PC-9 (cell line): Measurements from ENCODE around the gene CCR9. TPM values are rescaled to one million over a fixed set of nuclear protein-coding genes. Genes with fewer than 3 reads are reported as not detected.

ENCODE experiments used
- BruUV-seq: library from RNA; stranded (reverse); fragments of 400-500 nt; replicated peaks from 2 replicates; lab custom pipeline; 2021; lab: Mats Ljungman, UMichigan
- CTCF ChIA-PET: fragments of 300-600 bp; sonication (Branson Sonifier 250); formaldehyde crosslinking; loops from one replicate; lab custom pipeline; 2022; ENCODE audit warnings: antibody characterized with exemption; lab: Charles Lee
- POLR2A ChIA-PET: fragments of 300-600 bp; sonication (Branson Sonifier 250); formaldehyde crosslinking; loops from one replicate; lab custom pipeline; 2022; ENCODE audit warnings: antibody characterized with exemption; ENCODE audit not compliant: unreplicated experiment; lab: Charles Lee
- DNase-seq, 2 experiments: peaks; one replicate each; pipeline versions ENCODE4 v3.0.0 to v3.0.0-alpha.2; 2015 to 2022; ENCODE audit warnings: mixed read lengths in 1 of 2
- H2AFZ ChIP-seq: fragments of 200-600 bp; sonication (generic); 2 replicates; pipeline ENCODE4 v1.8.1; 2017; ENCODE audit warnings: antibody characterized with exemption
- H3F3A ChIP-seq: fragments of 200-600 bp; sonication (generic); 2 replicates; pipeline ENCODE4 v1.8.1; 2017; ENCODE audit warnings: antibody characterized with exemption, mild to moderate bottlenecking, low read depth; ENCODE audit not compliant: insufficient read depth
- H3K27ac ChIP-seq: fragments of 200-600 bp; sonication (generic); 2 replicates; pipeline ENCODE4 v1.6.1; 2016; ENCODE audit warnings: mixed run types
- H3K27me3 ChIP-seq: fragments of 200-600 bp; sonication (generic); 2 replicates; pipeline ENCODE4 v1.6.1; 2016; ENCODE audit warnings: low read depth, mixed run types; ENCODE audit not compliant: insufficient read depth
- H3K36me3 ChIP-seq: fragments of 200-600 bp; sonication (generic); 2 replicates; pipeline ENCODE4 v1.6.1; 2016; ENCODE audit warnings: low read depth, mixed run types
- H3K4me1 ChIP-seq: fragments of 200-600 bp; sonication (generic); replicated peaks from 2 replicates; pipeline ENCODE4 v1.6.1; 2016; ENCODE audit warnings: mixed run types; ENCODE audit not compliant: insufficient read depth
- H3K4me2 ChIP-seq: fragments of 200-600 bp; sonication (generic); 2 replicates; pipeline ENCODE4 v1.6.1; 2017; ENCODE audit warnings: mixed run types
- H3K4me3 ChIP-seq: fragments of 200-600 bp; sonication (generic); 2 replicates; pipeline ENCODE4 v1.6.1; 2016; ENCODE audit warnings: mixed run types
- H3K79me2 ChIP-seq: fragments of 200-600 bp; sonication (generic); 2 replicates; pipeline ENCODE4 v1.6.1; 2017; ENCODE audit warnings: low read depth, mixed run types
- H3K9me2 ChIP-seq: fragments of 200-600 bp; sonication (generic); 2 replicates; pipeline ENCODE4 v1.8.1; 2017; ENCODE audit warnings: mild to moderate bottlenecking; ENCODE audit not compliant: insufficient read depth
- H3K9me3 ChIP-seq: fragments of 200-600 bp; sonication (generic); 2 replicates; pipeline ENCODE4 v1.8.1; 2016; ENCODE audit warnings: low read depth; ENCODE audit not compliant: insufficient read depth
- H4K20me1 ChIP-seq: fragments of 200-600 bp; sonication (generic); 2 replicates; pipeline ENCODE4 v1.8.1; 2017; ENCODE audit not compliant: insufficient read depth
- CTCF ChIP-seq: fragments of 200-600 bp; sonication (generic); conservative IDR thresholded peaks from 2 replicates; pipeline ENCODE4 v1.6.1; 2017; ENCODE audit warnings: mixed run types, antibody characterized with exemption, mild to moderate bottlenecking, moderate library complexity
- EZH2 ChIP-seq: fragments of 200-600 bp; sonication (generic); IDR thresholded peaks from 2 replicates; pipeline ENCODE4 v1.8.0; 2017; ENCODE audit warnings: antibody characterized with exemption, low read depth
- intact Hi-C: fragments of 100-400 bp; cut with micrococcal nuclease; formaldehyde crosslinking; loops from one replicate; pipeline ENCODE4 v1.10.0; 2022; ENCODE audit not compliant: unreplicated experiment
- total RNA-seq: library from RNA; stranded (reverse); gene quantifications from 2 replicates; pipeline ENCODE4 v1.2.3, GENCODE V29; 2021

Gene CCR9
- total RNA-seq, 1 experiment from 2014 or later = not detected

DNA sequence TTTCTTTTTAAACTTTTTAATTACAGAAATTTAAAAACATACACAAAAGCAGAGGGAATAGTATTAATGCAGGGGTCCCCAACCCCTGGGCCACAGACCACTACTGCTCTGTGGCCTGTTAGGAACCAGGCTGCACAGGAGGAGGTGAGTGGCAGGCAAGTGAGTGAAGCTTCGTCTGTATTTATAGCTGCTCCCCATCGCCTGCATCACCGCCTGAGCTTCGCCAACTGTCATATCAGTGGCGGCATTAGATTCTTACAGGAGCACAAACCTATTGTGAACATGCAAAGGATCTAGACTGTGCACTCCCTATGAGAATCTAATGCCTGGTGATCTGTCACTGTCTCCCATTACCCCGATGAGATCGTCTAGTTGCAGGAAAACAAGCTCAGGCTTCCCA lies 22.4 kb downstream of the CCR9 start:
- no peaks in the 10 kb centered on the region for H3F3A ChIP-seq
- no peak overlapping the region for H3K27ac ChIP-seq
- no peak for DNase-seq
- H3K27me3 ChIP-seq = no peaks in the 10 kb centered on the region
- H3K4me1 ChIP-seq = no peaks in the 10 kb centered on the region
- no peaks in the 10 kb centered on the region for H3K9me3 ChIP-seq
- no peak for TF ChIP-seq EZH2
- no peak for TF ChIP-seq CTCF
- no peak overlapping the region for H3K4me3 ChIP-seq
- no peaks in the 10 kb centered on the region for H3K9me2 ChIP-seq
- H3K79me2 ChIP-seq = no peaks in the 10 kb centered on the region
- no peak overlapping the region for H2AFZ ChIP-seq
- H4K20me1 ChIP-seq = no peaks in the 10 kb centered on the region
- BruUV-seq = no TSS peak
- H3K36me3 ChIP-seq = no peaks in the 10 kb centered on the region
- ChIA-PET CTCF (no interaction called here), POLR2A (no interaction called here)
- intact Hi-C loops = loop anchor here (5.0 kb wide), 1 partner anchor 146 kb away; no protein-coding TSS in a partner anchor
- H3K4me2 ChIP-seq = no peak overlapping the region

DNA sequence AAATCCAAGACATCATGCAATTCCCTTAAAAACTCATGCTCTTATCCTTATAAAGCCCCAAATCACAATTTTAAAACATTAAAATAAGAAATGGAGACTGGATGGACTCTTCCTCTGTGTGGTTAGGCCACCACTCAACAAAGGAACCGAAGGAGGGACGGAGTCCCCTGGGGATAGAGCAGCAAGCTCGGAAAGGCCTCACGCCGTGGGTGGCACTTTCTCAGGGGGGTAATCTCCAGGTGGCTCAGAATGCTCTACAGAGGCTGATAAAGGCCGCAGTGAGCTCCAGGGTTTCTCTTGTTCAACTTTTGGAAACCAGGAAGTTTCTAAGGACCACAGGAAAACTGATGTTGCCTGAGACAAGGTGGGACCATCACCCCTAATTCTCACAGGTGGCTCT lies 23.2 kb downstream of the CCR9 start:
- intact Hi-C loops = loop anchor here (5.0 kb wide), 1 partner anchor 147 kb away; no protein-coding TSS in a partner anchor
- H3K36me3 ChIP-seq = no peaks in the 10 kb centered on the region
- no peaks in the 10 kb centered on the region for H3K9me2 ChIP-seq
- no TSS peak for BruUV-seq
- H3F3A ChIP-seq = no peaks in the 10 kb centered on the region
- DNase-seq = no peak
- no peak overlapping the region for H3K4me2 ChIP-seq
- no peaks in the 10 kb centered on the region for H3K79me2 ChIP-seq
- no peak overlapping the region for H3K4me3 ChIP-seq
- no peak overlapping the region for H3K27ac ChIP-seq
- TF ChIP-seq EZH2 = no peak
- TF ChIP-seq CTCF = no peak
- H4K20me1 ChIP-seq = no peaks in the 10 kb centered on the region
- H3K9me3 ChIP-seq = no peaks in the 10 kb centered on the region
- POLR2A ChIA-PET = no interaction called here
- no peaks in the 10 kb centered on the region for H3K27me3 ChIP-seq
- CTCF ChIA-PET = no interaction called here
- no peak overlapping the region for H2AFZ ChIP-seq
- no peaks in the 10 kb centered on the region for H3K4me1 ChIP-seq

DNA sequence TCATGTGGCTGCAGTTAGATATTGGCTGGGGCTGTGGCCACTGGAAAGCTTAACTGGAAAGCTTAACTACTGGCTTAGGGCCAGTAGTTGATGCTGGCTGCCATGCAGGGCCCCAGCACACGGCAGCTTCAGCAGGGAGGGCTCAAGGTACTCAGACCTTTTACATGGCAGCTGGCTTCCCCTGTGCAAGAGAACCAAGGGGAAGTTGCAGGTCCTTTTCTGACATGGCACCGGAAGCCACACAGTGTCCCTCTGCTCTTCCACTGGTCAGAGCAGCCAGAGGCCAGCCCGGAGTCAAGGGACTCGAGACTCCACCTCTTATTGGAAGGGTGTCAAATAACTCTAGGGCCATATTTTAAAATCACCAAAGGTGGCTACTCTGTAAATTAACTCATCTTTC lies 24.5 kb downstream of the CCR9 start:
- Histone ChIP-seq H3K79me2 (no peaks in the 10 kb centered on the region), H3K9me3 (no peaks in the 10 kb centered on the region), H3K4me2 (no peak overlapping the region), H2AFZ (no peak overlapping the region), H3K27ac (no peak overlapping the region), H3K27me3 (no peaks in the 10 kb centered on the region), H3K36me3 (no peaks in the 10 kb centered on the region), H3F3A (no peaks in the 10 kb centered on the region), H3K9me2 (no peaks in the 10 kb centered on the region), H3K4me1 (peaks cover 7% of the 10 kb centered on the region), H3K4me3 (no peak overlapping the region), H4K20me1 (no peaks in the 10 kb centered on the region)
- TF ChIP-seq EZH2 = no peak
- no peak for TF ChIP-seq CTCF
- intact Hi-C loops = no loop called here
- DNase-seq = no peak
- ChIA-PET POLR2A (no interaction called here), CTCF (no interaction called here)
- BruUV-seq = no TSS peak
